PFSK-1 (cell line): Measurements from ENCODE around the gene PLAAT3.

ENCODE experiments used
- FOXP2 ChIP-seq: optimal IDR thresholded peaks from 2 replicates; pipeline ENCODE3; 2011; ENCODE audit warnings: borderline replicate concordance, control low read depth, inconsistent platforms; ENCODE audit not compliant: insufficient read depth; ENCODE audit errors: extremely low read length, extremely low read depth
- POLR2AphosphoS5 ChIP-seq: IDR thresholded peaks from 2 replicates; pipeline ENCODE4 v1.6.1; 2012; ENCODE audit warnings: low read depth, mild to moderate bottlenecking, control low read depth, low read length, moderate library complexity
- REST ChIP-seq, 2 experiments: IDR thresholded peaks; 2 replicates each; pipeline versions ENCODE4 v1.6.1 to v1.8.0; 2011 to 2012; ENCODE audit warnings: low read depth in 2 of 2, low read length in 2 of 2, control low read depth in 1 of 2, inconsistent platforms in 1 of 2, mild to moderate bottlenecking in 1 of 2, moderate library complexity in 1 of 2; ENCODE audit not compliant: insufficient read depth in 1 of 2
- SIN3A ChIP-seq: IDR thresholded peaks from 2 replicates; pipeline ENCODE4 v1.6.1; 2012; ENCODE audit warnings: mild to moderate bottlenecking, low read length, moderate library complexity, borderline replicate concordance; ENCODE audit not compliant: insufficient read depth
- TAF1 ChIP-seq: IDR thresholded peaks from 2 replicates; pipeline ENCODE4 v1.6.1; 2012; ENCODE audit warnings: low read length, control low read depth, borderline replicate concordance; ENCODE audit not compliant: insufficient read depth

The PLAAT3 gene

GRCh38 chr11:63560506-63561180 lies 53.6 kb downstream of the PLAAT3 start:
- TF ChIP-seq POLR2AphosphoS5: no peak
- no peak for TF ChIP-seq FOXP2
- TF ChIP-seq SIN3A: no peak
- TF ChIP-seq TAF1: no peak
- no peak for TF ChIP-seq REST (IDR thresholded peaks at IDR 0.05; ENCODE audit: insufficient read depth in 1 of 2, low read depth in 2 of 2, low read length in 2 of 2)

GRCh38 chr11:63558459-63559157 lies 55.6 kb downstream of the PLAAT3 start:
- TF ChIP-seq SIN3A: no peak
- TF ChIP-seq TAF1: no peak
- no peak for TF ChIP-seq POLR2AphosphoS5
- no peak for TF ChIP-seq FOXP2
- no peak for TF ChIP-seq REST (IDR thresholded peaks at IDR 0.05; ENCODE audit: insufficient read depth in 1 of 2, low read depth in 2 of 2, low read length in 2 of 2)

GRCh38 chr11:63557570-63557969 lies 56.7 kb downstream of the PLAAT3 start:
- TF ChIP-seq REST (IDR thresholded peaks at IDR 0.05; ENCODE audit: insufficient read depth in 1 of 2, low read depth in 2 of 2, low read length in 2 of 2): no peak
- no peak for TF ChIP-seq POLR2AphosphoS5
- TF ChIP-seq SIN3A: no peak
- no peak for TF ChIP-seq TAF1
- no peak for TF ChIP-seq FOXP2

GRCh38 chr11:63556404-63557013 lies 57.7 kb downstream of the PLAAT3 start:
- TF ChIP-seq TAF1: no peak
- TF ChIP-seq SIN3A: no peak
- TF ChIP-seq FOXP2: no peak
- TF ChIP-seq REST (IDR thresholded peaks at IDR 0.05; ENCODE audit: insufficient read depth in 1 of 2, low read depth in 2 of 2, low read length in 2 of 2): no peak
- no peak for TF ChIP-seq POLR2AphosphoS5
